ENCODE measurements around the gene CAPSL.
"Not testable (repeated sequence)": the region's sequence is repeated elsewhere in the genome, so short reads cannot be mapped to it uniquely, and the experiment has no call there.

The CAPSL gene

DNA sequence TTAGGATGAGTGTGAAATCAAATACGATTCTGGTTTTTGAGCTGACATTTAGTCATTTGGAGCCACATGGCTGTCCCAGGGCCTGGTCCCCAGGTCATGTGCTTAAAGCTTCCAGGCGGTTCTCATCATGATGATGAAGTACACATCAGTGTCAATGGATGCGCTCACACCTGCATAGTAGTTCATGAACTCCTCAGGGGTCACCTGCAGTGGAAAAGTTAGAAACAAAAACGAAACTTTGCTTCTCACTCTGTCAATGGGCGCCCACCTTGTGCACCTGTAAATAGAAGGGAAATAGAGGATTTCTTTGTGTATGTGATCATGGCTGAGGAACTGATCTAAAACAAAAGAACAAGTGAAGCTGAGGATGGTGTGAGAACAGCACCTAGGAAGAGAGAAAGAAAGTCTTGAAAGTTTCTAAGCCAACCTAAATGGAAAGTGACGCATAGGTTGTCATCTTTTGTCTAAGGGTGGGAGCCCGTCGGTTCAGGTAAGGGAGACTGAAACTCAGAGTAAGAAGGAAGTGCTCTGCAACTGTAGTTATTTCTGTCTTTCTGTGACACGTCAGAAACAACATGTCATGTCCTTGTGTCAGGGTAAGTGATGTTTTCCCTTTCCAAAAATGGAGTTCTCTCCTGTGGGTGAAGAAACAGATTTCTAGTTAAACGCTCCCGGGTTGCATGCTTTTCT lies 33.8 kb downstream of the CAPSL start:
- DNase-seq = no peak

DNA sequence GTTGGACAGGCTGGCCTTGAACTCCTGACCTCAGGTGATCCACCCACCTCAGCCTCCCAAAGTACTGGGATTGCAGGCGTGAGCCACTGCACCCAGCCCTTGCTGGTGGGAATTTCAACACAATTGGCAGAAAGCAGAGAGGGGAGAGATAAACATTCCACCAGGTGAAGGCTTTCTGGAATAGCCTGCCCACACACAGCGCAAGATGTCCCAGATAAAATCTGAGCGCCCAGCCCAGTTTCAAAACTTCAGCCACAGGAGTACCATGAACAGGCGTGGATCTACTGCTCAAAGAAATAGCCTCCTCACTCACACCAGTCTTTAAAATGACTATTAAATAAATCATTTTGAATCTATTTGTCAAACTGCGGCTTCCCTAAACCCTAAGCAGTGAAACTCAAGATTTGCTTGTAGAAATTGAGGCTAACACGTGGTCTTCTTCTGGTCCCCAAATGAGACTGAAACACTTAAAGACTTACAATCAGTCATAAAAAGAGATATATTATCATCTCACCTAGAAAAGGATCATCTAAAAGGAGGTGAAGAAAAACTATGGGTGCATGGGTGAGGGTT lies 34.7 kb downstream of the CAPSL start:
- no peak for DNase-seq

GRCh38 chr5:35902046-35902672 lies 36.3 kb downstream of the CAPSL start:
- DNase-seq = no peak

DNA sequence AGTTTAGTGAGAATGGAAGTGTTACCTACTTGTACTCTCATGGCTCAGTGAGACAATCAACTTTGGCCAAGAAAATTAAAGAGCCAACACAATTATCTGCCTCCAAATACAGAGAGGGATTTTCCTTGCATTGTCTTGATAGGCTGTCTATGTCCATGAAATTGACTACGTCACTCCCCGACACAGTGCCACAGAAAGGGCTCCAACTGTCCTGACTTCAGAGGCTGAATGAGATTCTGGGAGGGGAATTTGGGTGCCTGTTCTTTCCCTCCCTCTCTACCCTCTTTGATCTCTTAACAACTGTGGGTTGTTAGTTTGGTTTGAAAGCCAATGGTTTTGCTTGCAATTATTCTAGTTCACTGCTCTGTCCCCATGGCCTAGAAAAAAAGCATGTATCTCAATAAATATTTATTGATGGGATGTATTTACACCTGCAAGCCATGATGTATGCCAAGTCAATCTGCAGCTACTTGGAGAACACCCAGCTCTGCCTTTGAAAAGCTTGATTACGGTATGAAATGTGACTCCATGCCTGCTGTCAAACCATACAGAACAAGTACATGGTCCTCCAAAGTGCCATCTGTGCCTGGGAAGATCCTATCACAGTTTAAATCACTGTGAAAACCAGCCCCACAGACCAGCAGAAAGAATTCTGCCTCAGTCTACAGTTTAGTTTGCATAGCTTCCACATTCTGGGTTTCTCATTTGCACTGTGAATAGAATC lies 37.3 kb downstream of the CAPSL start:
- no peak for DNase-seq

- DNase-seq = no peak
Measured at GRCh38 chr5:35899800-35900199, 38.6 kb downstream of the CAPSL start.

DNA sequence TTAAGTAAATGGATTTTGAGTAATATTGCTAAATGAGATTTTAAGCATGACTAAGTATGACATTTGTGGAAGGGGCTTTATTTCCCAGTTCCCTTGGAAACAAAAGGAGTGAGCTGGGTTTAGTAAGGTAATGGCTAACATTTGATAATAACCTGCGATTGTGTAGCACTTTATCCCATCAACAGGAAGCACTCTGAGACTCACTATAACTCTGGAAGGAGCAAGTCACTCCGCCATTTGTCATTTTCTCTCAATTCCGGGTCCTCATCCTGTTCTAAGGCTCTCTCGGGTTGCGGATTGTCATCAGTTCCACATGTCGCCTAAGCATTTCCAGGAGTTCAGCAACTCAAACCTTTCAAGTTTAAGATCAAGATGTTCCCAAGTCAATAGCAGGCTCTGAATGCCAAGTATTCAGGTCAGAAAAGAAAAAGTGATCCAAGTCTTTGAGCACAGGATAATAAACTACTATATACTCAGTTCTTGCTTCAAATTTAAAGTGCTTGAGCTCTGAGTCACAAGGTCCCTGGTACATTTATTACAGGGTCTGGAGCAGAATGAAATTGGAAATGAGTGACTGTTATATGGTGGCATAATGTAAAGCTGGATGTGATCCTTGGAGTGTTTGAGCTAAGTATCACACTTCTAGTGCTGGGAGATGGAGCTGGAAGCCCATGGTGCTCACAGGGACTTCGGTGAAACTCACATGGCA lies 39.3 kb downstream of the CAPSL start:
- DNase-seq = no peak

- no peak for DNase-seq
Measured at GRCh38 chr5:35894131-35894530, 44.3 kb downstream of the CAPSL start.

GRCh38 chr5:35892799-35893198 lies 45.6 kb downstream of the CAPSL start:
- not testable (repeated sequence) for DNase-seq

DNA sequence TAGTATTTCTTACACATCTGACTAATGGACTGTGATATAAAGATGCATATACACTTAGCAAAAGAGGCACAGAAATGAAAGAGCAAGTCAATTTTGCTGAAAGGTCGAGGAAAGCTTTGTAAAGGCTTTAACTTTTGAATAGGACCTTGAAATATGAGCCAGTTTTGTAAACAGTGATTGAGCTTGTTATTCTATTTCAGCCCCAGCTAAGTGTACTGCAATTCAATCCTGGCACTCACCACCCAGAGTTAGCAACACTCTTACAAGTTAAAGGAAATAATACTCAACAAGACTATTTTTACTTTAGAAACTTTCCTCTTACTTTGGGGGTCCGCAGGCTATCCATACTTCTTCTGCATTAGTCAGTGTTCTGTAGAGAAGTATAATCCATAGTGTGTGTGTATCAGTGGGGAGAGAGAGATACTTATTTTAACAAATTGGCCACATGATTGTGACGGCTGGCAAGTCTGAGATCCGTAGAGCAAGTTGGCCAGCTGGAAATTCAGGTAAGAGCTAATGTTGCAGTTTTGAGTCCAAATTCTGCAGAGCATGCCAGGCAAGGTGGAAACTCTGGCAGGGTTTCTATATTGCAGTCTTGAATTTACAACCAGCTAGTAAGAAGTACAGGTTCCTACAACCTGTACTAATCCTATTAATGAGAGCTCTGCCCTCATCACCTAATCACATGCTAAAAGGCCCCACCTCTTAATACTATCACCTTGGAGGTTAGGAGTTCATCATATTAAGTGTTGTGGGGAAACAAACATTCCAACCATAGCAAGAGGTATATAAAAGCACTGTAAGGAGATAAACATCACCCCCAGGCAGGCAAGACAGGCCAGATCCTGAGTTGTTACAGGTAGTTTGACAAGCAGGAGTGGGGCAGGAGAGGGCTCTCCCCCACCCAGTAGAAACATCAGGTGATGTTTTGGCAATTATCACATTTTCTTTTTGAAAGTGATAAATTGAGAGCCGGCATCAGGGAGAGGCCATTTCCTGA lies 48.1 kb downstream of the CAPSL start:
- no peak for DNase-seq

GRCh38 chr5:35887321-35888100 lies 50.9 kb downstream of the CAPSL start:
- DNase-seq = no peak

DNA sequence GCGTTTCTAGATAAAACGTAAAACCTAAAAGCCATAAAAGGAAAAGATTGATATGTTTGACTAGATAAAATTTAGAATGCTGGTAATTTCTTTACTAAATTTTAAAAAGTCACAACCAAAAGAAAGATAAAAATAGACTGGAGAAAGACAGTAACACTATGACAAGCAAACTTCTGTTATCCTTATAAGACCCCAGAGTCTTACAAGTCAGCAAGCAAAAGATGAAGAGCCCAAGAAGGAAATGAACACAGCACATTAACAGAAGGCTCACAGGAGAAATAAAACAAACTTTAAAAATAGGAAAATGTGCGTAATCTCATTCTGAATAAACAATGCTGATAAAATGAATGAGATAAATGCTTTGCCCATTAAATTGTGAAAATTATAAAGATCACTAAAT lies 52.0 kb downstream of the CAPSL start:
- no peak for DNase-seq

- no peak for DNase-seq
Measured at GRCh38 chr5:35884773-35885172, 53.6 kb downstream of the CAPSL start.

GRCh38 chr5:35884191-35884769 lies 54.1 kb downstream of the CAPSL start:
- DNase-seq = no peak

DNA sequence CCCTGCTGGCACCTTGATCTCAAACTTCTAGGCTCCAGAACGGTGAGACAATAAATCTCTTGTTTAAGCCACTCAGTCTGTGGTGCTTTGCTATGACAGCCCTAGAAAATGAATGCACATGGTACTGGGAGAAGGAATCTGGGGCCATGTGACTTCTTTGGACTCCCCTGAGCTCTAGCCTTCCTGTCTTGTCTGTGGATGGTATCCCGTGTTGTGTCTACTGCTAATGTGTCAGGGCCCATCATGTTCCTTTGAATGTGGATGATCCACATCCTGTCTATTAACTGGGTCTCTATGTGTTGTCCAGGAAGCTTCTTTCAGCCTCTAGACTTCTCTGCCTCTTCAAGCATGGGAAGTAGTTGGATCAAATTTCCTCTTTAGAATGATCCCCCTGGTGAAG lies 56.7 kb downstream of the CAPSL start:
- DNase-seq = no peak

GRCh38 chr5:35880156-35880555 lies 58.3 kb downstream of the CAPSL start:
- DNase-seq = no peak

DNA sequence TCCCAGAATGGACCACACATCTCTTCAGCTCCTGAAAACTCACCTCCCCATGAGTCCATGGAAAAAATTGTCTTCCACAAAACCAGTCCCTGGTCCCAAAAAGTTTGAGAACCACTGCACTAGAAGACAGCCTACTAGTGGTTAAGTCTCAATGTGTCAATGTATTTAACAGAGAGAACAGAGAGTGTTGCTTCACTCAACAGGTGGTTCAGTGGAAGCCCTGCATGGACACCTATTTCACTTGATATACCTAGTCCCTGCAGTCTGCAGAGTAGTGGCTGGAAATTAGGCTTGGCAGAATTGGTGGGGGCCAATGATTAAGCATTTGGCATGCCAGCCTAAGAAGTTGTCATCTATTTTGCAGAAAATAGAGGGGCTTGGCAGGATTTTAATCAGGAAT lies 58.8 kb downstream of the CAPSL start:
- DNase-seq = no peak

- no peak for DNase-seq
Measured at GRCh38 chr5:35879096-35879495, 59.3 kb downstream of the CAPSL start.

- no peak for DNase-seq
Measured at GRCh38 chr5:35878079-35878478, 60.3 kb downstream of the CAPSL start.

GRCh38 chr5:35877655-35878054 lies 60.8 kb downstream of the CAPSL start:
- no peak for DNase-seq

DNA sequence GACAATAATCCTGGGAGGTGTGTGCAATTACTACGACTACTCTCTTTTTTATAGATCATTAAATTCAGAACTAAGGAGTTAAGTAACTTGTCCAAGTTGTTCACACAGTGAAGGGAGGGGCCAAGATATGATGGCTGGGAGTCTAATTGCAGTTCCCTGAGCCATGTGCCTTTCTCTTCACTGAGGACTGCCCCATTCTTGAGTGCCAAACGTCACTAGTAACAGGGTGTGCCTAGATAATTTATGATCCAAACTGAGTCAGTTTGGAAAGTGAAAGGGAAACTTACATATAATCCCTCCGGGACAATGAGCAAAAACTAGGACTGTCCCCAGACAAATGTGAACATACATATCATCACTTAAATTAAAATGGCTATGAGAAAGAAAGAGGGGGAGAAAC lies 61.5 kb downstream of the CAPSL start:
- DNase-seq = no peak

DNA sequence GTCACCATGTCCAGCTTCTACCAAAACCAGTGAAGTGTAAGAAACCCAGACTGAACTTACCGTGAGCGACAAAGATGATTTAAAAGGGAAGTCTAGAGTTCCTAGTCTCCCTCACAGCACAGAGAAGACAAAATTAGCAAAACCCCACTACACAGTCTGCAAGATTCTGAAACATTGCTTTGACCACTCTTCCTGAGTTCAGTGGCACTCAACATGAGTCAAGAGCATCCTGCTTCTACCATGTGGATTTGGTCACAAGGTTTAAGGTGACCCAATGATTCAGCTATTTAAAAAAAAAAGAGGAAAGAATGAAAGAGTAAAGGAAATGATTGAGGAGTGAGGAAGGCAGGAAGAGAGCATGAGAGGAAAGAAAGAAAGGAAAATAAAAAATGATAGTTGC lies 62.0 kb downstream of the CAPSL start:
- DNase-seq = no peak
